NCI-H2107 treated with DMSO at 0.1 percent for 48 hours (cell line): ENCODE measurements around the gene NPIPA2.
"Not testable (repeated sequence)": the region's sequence is repeated elsewhere in the genome, so short reads cannot be mapped to it uniquely, and the experiment has no call there.

Source experiments
- DNase-seq: peaks from one replicate; lab custom pipeline; 2025; ENCODE audit not compliant: unreplicated experiment; lab: John Stamatoyannopoulos, UW

Gene NPIPA2

DNA sequence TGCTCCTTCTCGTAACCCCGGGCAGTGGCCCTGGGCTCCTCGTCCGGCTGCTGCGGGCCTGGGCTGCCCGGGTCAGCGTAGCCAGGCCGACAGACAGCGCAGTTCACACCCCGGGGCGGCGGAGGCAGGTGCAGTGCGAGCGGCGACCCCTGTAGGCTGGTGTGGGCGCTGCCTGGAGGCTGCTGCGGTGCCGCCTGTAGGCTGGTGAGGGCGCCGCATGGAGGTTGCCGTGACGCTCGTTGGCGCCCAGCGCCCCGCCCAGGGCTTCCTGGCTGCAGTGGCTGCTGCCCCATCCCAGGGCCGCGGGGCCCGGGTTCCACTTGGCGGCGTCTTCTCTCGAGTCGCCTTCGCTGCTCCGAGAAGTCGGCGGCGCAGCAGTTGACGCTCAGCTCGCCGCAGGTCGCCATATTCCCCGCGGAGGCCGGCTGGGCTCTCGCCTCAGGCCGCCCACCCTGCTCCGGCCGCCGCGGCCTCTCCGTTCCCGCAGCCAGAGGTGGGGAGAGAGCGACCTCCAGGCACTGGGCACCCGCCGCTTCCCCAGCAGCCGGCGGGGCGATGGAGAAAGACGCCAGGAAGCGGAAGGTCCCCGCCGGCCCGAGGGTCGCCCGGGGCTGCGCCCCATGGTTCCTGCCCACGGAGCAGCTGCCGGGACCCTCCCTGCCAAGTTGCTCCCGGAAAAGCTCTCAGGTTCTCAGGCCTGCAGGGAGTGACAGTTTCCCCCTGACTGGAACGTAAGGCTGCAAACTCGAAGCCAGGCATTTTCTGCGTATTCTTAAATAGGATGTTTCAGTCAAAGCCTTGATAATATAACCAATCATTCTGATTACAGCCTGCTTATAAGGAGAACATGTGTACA, at the start of gene NPIPA2:
Gene NPIPA2 (plus strand): TSS at position 261 of the 856 bp plus-strand sequence. CDS start 5,533 bp downstream, outside the sequence.
- not testable (repeated sequence) for DNase-seq

GRCh38 chr16:14694129-14694528, 48.2 kb upstream of the NPIPA2 start, which contains the start of gene PLA2G10:
Gene PLA2G10 (minus strand): TSS chr16:14694308. CDS start chr16:14694229, 79 bp downstream.
- DNase-seq: not testable (repeated sequence)

GRCh38 chr16:14701859-14702258, 40.5 kb upstream of the NPIPA2 start:
- not testable (repeated sequence) for DNase-seq

GRCh38 chr16:14702672-14703071, 39.7 kb upstream of the NPIPA2 start:
- not testable (repeated sequence) for DNase-seq

GRCh38 chr16:14703156-14704011, 38.9 kb upstream of the NPIPA2 start, which contains the start of gene NPIPA3:
Gene NPIPA3 (plus strand): TSS chr16:14703411. CDS start chr16:14708944, 5,533 bp downstream.
- DNase-seq: not testable (repeated sequence)

DNA sequence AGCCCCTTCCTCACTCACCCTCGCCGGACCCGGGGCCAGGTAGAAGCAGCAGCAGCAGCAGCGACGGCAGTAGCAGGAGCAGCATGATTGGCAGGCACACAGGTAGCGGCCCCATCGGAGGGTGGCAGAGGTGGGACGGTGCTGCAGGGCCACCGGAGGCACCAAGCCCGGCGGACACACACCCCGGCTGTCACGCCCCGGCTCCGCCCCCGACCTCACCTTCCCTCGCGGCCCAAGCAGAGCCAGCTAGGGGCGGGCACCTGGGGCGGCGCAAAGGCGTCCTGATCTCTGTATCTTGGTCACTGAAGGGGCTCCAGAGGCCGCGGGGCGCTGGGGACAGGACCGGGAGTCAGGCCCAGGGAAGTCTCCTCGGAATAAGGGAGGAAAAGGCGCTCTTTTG, 9.1 kb upstream of the NPIPA2 start:
- DNase-seq: not testable (repeated sequence)

DNA sequence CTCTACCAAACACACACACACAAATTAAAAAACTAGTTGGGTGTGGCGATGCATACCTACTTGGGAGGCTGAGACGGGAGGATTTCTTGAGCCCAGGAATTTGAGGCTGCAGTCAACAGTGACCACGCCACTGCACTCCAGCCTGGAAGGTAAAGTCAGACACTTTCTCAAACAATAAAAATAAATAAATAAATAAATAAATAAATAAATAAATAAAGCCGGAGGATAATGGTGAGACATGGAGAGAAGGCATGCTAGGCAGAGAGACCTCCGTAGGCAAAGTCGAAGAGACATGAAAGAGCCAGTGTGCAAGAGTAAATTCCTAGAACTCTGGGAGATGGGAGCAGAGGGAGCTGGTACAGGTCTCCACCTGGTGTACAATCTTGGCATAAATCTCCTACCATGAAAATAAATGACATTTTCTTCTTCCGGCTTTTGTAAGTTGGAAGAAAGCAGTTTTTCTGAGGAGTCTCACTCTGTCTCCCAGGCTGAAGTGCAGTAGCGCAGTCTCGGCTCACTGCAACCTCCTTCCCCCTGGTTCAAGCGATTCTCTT, 1.4 kb upstream of the NPIPA2 start:
- DNase-seq: not testable (repeated sequence)

DNA sequence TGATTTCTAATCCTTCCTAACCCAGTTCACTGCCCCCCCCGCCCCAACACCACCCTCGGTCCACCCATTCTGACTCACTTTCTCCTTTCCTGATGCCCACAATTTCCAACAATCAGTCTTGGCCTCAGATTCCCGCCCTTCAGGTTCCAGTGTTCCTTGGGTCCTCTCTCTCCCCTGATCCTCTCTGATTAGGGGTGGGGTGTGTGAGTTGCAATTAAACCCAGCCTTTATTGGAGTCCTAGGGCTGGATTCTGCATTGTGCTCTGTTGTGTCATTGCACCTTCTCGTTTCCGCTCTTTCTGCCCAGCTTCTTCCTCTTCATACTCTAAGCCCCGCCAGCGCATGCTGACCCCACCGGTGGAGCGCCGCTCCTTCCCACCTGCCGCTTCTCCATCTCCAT, 539 bp upstream of the NPIPA2 start:
- DNase-seq: not testable (repeated sequence)

GRCh38 chr16:14773654-14774053, 31.3 kb downstream of the NPIPA2 start:
- not testable (repeated sequence) for DNase-seq

DNA sequence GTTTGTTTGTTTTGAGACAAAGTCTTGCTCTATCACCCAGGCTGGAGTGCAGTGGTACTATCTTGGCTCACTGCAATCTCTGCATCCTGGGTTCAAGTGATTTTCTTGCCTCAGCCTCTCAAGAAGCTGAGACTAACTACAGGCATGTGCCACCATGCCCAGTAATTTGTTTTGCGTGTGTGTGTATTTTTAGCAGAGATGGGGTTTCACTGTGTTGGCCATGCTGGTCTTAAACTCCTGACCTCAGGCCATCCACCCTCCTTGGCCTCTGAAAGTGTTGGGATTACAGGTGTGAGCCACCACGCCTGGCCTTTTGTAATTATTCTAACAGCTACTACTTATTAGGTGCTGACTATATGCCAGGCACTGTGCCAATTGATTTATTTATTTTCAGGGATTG, 33.3 kb downstream of the NPIPA2 start:
- DNase-seq: not testable (repeated sequence)

DNA sequence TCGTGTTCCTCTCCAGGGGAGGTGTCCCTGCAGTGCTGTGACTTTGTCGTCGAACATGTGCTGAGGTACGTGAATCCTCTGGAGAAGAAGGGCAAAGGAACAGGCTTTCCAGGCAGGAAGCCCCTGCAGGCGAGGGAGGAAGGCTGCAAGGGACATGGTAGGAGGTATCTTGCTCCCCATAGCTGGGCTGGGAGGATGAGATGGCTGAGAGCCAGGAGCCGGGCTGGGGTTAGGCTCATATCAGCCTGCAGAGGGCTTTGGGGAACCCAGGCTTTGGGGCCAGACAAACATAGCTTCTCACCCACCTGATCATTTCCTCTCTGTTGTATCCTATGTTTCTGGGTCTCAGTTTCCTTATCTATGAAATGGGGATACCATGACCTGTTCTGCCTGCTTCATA, 34.4 kb downstream of the NPIPA2 start:
- not testable (repeated sequence) for DNase-seq

DNA sequence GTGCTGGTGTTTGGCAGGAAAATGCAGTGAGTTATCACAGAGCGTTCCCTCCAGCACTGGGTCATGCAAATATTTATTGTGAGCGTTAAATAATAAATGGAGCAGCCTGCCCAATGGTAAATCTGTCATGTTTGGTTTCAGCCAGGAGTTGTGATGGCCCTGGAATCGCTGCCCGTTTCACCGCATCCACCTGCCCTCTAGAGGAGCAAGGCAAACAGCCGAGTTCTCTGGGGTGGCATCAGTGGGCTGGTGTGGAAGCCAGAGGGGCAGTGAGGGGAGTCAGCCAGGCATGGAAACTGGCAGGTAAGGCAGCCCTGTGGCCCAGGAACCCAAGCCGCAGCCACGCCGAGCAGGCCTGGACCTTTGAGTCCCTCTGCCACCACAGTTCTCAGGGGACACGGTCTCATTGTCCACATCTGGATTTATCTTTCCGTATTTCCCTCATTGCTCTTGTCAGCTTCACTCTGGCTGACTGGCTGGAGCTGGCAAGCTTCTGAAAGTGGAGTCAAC, 37.1 kb downstream of the NPIPA2 start:
- not testable (repeated sequence) for DNase-seq

GRCh38 chr16:14786180-14786579, 43.8 kb downstream of the NPIPA2 start:
- DNase-seq: not testable (repeated sequence)

GRCh38 chr16:14789577-14789976, 47.2 kb downstream of the NPIPA2 start:
- not testable (repeated sequence) for DNase-seq

GRCh38 chr16:14790320-14790956, 48.1 kb downstream of the NPIPA2 start:
- DNase-seq: not testable (repeated sequence)

GRCh38 chr16:14792914-14793313, 50.6 kb downstream of the NPIPA2 start:
- not testable (repeated sequence) for DNase-seq

DNA sequence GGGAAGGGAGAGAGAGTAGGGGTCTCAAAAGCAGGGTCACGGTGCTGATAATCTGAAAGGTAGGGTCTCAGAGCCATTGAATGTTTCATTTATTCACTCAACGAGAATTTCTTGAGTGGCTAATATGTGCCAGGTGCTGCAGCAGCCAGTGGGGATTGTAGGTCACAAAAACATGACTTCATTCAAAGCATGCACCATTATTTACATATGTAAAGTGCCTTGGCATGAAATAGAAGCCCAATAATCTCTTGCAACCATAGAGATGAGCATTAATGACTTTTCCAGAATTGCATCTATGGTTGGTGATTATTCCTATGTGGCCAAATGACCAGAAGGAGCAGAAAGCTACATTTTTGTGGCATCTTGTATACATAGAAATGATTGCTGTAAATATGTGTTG, 55.2 kb downstream of the NPIPA2 start:
- not testable (repeated sequence) for DNase-seq

DNA sequence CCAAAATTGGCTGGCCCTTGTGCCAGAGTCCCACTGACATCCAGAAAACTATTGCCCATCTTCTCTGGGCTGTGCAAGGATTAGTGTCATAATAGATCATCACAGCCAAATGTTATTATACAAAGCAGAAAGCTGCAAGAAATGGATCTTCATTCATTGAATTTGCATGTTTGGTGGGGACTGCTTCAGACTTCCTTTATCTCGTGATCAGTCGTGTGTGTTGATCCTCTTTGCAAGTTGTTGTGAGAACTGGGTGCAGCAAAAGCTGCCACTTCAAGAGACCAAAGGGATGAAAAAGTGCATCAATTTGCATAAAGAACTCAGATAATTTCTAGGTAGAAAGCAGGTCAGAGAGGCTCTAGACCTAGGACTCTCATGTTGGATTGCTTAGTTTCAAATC, 61.2 kb downstream of the NPIPA2 start:
- not testable (repeated sequence) for DNase-seq

DNA sequence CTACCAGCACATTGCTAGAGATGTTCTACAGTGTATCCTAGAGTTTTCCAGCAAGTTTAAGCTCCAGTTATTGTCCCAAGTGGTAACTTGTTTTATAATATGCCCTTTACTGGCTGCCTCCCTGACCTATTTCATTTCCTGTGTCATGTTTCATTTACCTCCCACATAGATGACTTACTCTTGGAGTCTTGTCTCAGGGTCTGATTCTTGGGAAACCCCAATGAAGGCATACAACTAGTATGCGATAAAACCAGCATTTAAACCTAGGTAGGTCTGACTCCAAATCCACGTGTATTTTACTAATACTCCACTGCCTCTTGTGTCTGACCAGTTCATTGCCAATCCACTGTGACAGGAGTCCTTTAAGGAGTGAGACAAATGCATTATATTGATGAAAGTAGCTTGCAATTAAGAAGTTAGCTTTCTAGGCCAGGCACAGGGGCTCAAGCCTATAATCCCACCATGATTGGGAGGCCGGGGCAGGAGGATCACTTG, 64.9 kb downstream of the NPIPA2 start:
- DNase-seq: not testable (repeated sequence)

GRCh38 chr16:14813890-14814289, 71.6 kb downstream of the NPIPA2 start:
- not testable (repeated sequence) for DNase-seq
